HG02763 (cell line): ENCODE data around the gene PTPRO.
"Not testable (repeated sequence)": the region's sequence is repeated elsewhere in the genome, so short reads cannot be mapped to it uniquely, and the experiment has no call there.

Experiments
- ATAC-seq: cut with Tn5 transposase; IDR thresholded peaks from one replicate; pipeline ENCODE4 v1.9.1; 2021; ENCODE audit warnings: mild to moderate bottlenecking, moderate library complexity; ENCODE audit not compliant: unreplicated experiment

The PTPRO gene

DNA sequence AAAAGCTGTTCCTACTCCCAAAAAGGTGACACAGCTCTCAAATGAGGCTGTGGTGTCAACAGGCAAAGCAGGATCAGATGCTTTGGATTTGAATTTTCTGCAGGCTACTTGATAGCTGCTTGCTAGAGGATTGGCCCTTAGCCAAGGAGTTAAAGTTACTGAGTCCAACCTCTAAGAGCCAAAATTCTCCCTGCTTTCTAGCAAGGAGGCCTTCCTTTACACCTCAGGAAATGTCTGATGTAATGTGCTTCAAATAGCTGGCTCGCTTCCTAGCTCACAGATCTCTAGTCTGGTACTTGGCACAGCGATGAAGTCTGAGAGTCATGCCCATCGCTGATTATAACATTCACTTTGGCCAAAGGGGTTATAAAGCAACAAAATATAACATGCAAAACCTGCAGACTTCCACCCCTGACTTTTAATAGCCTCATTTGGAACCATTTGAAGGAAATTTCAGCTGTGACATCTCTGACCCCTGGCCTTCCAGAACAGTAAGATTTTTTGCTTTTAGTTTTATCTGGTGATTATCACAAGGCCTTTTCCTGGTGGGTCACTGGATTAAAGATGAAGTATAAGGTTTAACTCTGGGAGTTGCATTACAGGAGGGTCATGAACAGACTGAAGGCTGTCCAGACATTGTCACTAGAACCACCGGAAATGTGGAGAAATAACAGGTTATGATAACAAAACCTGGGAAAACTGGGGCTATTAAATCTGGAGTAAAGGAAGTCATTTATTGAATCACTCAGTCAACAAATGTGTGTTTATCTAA is 277.1 kb downstream of the PTPRO start:
- no peak for ATAC-seq

DNA sequence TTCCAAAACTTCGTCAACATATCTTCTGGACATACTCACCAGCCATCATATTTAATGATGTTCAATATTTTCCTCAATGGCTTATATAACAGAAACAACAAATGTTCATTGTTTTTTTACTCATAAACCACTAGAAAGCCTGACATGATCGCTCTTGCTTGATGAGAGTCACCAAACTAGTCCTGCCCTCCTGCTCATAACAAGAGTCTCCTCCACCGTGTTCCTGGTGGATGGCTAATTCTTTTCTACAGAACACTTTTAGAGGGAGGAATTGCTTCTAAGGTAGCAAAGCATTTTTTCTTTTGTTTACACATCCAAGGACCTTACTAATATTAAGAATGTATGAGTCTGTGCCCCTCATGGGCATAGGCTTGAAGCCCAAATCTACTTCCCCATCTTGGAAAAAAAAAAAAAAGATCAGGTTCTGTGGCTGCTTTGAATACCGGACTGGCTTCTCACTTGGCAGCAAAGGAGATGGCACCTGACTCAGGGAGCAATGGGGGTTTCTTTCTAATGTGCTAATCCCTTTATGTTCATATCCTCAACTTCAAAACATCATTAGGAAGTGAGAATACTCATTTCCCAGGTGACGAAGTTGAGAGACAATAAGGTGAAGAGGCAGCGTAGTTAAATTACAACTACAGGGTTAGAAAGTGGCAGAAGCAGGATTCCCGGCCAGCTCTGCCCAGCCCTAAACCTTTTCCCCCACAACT is 278.1 kb downstream of the PTPRO start:
- ATAC-seq = no peak

DNA sequence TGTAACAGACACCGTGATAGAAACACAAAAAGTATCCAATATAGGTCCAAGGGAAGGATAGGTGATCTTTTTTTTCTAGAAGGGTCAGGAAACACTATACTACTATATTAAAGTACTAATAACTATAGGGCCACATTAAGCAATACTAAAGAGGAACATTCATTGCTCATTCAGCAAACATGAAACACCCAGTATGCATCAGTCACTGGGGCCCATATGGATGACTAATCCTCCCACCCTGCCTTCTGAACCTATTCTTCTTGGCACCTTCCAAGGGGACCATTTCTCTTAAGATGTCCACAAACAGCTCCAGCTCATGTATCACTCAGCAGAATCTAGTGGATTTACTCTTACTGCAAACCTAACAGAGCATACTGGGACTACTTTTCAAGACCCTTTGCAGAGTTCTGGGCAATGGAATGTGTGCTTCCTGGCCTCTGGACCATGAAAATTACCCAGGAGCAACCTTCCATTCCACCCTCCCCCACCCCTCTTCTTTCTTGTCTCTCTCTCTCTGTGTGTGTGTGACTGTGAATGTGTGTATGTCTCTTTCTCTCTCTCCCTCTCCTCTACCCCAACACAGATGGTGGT is 279.0 kb downstream of the PTPRO start:
- no peak for ATAC-seq

DNA sequence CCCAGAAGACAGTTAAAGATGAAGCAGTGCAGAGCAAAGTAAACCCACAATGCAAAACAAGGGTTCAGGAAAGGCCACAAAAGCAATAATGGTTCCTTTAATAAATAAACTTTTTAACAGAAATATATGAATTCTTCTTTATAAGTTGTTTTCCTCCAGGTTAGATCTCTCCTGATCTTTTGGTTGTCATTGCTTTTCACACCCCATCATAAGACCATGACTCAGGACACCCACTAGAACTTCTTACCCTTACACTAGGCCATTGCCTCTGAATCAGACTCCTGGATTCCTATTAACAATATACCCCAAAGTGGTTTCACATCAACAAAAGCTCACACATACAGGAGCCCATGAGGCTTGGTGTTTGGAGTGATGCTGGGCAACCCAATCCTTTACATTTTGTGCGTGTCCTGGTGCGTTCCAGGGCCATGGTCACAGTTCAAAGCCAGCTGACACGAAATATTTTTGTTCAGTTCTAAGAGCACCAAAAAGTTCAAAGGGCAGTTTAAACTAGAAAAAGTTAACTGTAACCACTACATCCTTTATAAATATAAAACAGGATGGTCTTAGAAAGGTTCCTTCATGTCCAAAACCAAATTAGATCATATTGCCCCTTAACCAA is 279.9 kb downstream of the PTPRO start:
- ATAC-seq = no peak

DNA sequence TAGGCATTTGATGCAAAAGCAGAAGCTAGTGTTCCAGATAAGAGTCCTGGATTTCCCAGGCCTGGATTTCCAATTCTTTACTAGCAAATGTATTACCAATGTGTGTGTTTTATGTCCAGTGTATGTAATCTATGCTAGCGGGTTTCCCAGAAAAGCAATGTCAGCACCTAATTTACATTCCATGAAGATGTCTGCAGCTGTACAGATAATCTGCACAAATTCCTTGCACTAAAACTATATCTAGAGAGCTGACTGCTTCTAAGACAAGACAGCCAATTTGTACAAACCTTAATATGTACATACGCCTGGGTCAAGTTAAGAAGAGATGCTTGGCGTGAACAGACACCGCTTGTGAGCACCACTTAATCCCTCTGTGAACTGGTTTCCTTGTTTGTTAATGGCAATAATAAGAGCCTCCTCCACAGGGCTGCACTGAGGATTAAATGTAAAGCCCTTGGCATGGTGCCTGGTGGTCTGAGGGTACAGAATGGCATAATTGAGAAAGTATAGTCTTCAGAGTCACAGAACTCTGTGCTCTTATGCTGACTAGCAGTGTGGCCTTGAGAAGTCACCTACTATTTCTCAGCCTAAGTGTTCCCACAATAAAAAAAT is 281.3 kb downstream of the PTPRO start:
- ATAC-seq = no peak

DNA sequence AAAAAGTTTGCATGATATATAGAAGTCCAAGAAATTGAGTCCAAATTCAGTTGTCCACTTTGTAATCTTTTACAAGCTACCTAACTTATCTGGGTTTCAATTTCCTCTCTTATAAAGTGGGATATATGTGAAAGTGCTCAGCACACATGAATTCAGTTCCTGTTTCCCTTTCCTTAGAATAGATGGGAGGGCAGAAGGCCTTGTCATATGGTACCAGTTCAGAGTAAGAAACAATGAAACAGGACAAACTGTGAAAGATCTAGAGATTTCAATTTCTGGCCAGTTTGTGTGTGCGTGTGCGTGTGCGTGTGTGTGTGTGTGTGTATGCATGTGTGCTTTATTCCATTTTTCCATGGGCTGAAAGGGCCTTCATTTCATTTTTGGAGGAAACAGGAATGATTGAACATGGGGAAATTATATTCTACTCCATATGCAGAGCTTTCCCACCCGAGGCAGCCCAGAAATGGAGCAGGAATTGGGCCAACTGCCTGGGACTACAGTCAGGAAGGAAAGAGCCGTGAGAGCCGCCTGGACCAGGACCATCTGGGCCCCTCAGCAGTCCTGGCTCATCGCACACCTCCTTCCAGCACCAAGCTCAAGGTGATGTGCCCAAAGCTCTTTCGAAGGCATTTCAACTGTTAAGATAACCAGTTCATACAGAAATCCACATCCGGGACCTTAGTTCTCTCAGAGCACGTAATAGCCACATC is 283.7 kb downstream of the PTPRO start:
- no peak for ATAC-seq

DNA sequence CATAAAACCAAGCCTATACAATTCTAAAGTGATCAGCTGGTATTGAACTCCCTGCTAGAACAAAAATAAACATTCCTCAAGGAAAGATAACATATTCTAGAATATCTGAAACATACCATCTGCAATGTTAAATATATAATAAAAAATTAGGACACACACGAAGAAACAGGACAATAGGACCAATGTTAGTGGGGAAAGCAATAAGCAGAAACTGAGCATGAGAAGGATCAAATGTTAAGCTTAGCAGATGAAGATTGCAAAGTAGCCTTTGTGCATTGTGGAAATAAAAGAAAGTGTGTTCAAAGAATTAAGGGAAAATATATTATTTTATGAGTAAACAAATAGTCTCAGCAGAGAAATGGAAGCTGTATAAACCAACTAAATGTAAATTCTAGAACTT is 286.1 kb downstream of the PTPRO start:
- no peak for ATAC-seq

DNA sequence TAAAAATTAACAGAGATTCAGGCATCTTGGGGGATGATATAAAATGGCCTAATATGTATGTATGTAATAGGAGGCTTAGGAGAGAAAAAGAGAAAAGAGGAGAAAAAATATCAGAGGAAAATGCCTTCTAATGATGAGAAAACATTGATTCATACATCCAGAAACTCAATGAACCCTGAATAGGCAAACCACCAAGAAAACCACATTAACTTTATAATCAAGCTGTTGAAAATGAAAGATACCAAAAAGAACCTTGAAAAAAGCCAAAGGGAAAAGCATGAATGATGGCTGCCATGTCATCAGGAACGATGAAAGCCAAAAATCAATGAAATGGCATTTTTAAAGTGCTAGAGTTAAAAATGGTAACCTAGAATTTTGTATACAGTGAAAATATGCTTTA is 286.6 kb downstream of the PTPRO start:
- ATAC-seq = no peak

DNA sequence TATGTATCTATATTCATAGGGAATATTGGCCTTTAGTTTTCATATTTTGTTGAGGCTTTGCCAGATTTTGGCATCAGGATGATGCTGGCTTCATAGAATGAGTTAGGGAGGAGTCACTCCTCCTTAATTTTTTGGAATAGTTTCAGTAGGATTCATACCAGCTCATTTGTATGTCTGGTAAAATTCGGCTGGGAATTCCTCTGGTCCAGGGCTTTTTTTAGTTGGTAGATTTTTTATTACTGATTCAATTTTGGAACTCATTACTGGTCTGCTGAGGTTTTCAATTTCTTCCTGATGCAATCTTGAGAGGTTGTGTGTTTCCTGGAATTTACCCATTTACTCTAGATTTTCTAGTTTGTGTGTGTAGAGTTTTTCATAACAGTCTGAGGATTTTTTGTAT is 291.7 kb downstream of the PTPRO start:
- no peak for ATAC-seq

DNA sequence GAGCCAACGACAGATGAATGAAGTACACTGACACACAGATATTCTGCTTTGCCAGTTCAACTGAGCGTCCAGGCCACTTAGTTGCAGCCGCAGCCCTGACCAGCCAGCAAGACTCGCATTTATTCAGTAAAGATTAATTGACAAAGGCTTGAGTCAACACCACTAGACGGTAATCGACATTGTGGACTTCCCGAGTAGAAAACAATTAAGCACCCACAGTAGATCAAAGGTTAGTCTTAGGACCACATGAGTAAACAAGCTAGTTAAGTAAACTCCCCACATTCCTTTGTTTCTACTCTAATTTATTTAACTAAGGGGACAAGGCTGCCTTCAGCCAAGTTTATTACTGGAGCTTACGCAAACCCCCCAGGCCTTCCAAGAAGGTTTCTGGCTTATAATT is 294.2 kb downstream of the PTPRO start:
- not testable (repeated sequence) for ATAC-seq

DNA sequence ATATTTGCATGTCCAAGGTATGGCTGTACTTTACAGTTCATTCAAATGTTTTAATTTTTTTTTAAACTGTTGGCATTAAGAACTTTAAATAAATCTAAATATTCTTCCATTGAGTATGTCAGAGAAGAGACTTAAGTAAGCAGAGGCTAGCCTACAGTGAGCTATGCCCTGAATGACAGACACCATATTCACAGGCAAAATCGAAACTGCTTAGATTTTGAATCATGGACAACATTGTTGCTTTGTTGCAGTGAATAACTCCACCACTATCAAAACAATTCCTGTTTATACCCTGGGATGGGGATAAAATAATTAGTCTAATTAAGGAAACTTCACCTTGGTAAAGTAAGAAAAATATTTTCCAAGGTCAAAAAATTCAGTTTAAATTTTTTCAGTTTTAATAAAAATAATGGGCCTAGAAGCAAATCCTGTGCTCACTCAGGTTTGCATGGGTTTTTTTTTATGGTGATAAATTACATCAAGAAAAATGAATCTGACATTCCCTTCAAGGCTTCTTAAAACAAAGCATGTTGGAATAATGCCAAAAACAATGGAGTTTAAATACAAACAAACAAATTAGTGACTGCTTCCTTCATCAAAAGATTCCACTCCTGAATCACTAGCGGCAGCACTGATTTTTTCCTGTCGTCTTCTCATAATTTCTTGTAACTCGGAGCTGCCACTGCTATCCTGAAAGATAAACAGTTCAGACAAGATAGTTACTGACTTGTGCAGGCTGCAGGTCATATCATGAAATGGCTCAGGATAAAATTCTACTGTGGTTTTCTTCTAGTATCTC is 298.6 kb downstream of the PTPRO start:
- ATAC-seq = no peak

DNA sequence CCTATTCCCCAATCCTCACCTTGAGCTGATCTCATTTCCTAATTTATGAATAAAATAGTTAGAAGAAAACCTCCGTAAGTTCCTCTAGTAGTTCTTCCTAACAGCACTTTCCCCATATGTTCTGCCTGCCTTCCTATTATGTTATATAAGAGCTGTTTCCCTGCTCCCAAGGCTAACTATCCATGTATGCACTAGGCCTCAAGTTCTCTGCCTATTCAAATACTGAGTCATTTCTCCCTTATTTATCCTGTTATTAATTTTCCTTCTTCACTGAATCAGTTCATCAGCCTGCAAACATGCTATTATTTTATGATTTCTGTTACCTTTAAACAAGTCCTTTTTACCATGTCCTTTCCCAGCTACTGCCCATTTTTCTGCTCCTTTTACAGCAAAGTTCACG is 302.8 kb downstream of the PTPRO start:
- ATAC-seq = no peak

DNA sequence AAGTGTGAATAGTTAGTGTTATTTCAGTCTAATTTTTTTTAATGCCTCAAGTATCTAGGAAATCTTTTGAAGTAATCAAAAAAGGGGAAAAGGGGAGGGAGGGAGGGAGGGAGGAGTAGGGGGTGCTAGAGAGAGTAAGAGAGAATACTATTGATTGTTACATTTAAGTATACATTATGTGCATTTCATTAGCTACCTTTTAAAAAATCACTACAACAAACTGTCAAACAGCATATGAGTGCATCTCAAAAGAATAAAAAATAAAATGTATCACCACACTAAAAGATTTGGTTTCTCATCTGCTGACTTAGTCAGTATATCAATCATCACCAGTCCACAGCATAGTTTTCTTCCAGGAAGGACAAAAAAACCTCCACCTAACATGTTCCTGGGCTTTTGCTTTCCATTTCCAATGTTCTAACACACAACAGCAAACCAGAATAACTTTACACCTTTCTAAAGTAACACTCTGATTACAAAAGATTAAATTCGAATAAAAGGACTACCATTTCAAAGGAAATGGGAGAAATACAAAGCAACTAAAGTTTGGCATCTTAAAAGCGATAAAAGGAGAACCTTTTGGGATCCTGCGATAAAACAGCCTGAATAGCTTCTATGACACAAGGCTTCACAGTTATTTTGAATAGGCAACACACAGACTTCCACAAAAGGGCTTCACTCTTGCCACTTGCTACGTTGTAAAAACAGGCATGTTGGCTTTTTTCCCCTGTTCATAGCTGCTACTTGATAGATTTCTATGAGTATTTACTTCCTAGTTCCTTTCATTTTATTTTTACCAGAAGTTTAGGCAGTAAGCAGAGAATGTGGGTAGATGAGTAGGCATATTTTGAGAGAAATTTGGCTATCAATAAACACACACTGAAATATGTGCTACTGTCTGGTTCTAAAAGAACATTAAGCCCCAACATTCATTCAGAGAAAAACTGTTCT is 306.0 kb downstream of the PTPRO start:
- no peak for ATAC-seq

DNA sequence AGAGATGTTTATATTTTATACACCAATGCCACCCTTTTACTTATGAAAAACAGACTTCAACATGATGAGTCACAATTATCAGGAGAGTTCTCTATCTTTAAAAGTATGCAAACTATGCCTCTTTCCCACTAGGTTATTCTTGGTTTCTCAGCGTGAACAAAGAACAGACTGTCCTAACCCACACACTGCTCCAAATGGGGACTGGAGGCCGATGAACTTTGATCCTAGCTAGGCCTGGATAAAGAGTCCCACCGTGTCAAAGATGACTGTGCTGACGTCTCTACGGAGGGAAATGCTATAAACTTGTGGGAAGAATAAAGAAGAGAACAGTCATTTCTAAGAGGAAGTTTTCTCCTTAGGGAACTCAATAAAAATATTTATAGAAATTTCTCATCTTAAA is 306.8 kb downstream of the PTPRO start:
- peak; percentile 52 for ATAC-seq

DNA sequence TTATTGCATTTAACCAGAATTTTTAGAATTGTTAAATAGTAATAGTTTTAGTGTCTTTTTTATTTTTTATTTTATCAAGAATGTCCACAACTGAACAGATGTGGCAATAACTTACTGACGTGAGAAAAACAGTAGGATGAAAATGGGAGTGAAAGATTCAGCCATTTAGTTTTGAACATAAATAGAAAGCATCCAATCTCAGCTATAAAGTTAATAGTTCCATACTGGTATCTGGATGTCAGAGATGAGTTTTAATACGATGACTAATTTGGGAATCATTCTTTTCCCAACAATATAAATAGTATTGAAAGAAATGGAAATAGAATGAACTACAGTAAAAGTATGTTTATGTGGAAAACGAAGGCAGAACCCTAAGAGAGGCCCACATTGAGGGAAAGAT is 307.5 kb downstream of the PTPRO start:
- no peak for ATAC-seq

DNA sequence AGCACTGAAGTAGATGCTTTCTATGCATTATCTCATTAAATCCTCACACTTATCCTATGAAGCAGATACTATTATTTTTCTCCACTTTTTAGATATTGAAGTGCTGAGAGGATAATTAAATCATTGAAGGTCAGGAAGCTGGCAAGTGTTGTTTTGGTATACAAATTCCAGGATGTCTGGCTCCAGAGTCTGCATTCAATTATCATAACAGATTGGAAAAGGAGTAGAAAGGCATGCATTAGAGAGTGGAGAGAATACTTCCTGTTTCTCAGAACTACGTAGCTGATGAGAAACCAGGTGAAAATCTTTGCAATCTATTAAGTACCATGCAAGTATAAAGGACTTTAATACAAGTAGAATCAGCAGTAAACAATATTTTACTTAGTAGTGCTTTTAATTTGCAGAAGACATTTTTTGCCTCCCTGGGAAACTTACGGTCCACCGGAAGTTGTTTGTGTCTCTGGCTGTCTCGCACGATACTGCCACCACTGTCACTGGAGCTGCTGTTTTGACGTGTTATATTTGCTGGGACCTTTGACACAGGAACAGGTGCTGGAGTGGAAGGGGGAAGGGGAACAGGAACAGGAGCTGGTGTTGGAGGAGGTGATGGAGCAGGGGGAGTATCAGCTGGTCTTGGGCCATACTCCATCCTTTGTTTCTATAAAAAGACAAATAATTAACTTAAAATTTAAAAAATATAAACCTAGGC is 308.9 kb downstream of the PTPRO start:
- ATAC-seq = no peak

DNA sequence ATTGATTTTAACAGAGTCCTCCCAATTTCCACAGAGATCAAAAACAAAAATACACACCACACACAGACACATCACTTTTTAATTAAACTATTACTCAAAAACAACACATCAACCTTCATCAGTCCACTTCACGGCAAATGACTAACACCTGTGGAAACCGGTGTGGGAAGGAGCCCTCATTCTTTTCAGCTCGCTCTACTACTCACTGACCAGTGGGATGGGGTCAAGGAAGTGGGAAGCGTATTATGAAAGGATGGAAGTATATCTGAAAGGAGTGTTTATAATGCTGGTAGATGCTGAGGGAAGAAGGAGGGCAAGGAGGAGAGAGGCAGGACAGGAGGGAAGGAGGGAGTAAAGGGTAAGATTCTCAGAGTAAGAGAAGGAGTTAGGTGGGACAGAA is 310.4 kb downstream of the PTPRO start:
- no peak for ATAC-seq

DNA sequence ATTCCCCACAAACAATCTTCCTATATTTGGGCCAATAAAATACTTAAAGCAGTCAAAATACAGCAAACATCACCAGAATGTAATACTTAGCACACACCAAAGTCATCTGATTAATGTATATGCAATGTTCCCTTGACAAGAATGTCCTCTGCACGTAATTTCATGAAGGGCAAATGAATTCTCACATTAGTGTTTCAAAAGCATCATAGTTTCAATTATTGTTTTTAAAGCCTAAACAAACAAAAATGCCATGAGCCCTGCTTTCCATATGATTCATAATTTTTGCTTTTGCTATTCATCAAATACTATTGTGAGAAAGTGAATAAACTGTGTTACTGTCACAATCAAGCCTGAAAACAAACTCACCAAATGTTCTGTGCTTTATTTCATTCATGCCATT is 310.9 kb downstream of the PTPRO start:
- ATAC-seq = no peak
